IMR-90 (cell line): ENCODE data around the gene PRKRA. TPM values are rescaled to one million over a fixed set of nuclear protein-coding genes. Genes with fewer than 3 reads are reported as not detected.

Source experiments
- ATAC-seq: fragments of 200-7000 bp; cut with Tn5 transposase; 2 replicates; pipeline ENCODE4 v1.9.1; 2020; ENCODE audit warnings: low read depth, mild to moderate bottlenecking, moderate library complexity
- BruUV-seq: library from RNA; stranded (reverse); fragments of 400-500 nt; replicated peaks from 2 replicates; lab custom pipeline; 2021; lab: Mats Ljungman, UMichigan
- CTCF ChIA-PET: fragments of 300-600 bp; formaldehyde crosslinking; extraction: SDS; loops from one replicate; lab custom pipeline; 2021; ENCODE audit warnings: antibody characterized with exemption; lab: Yijun Ruan, JAX
- POLR2A ChIA-PET: fragments of 300-600 bp; sonication (Branson Sonifier 250); formaldehyde crosslinking; loops from one replicate; lab custom pipeline; 2022; ENCODE audit warnings: antibody characterized with exemption; ENCODE audit not compliant: unreplicated experiment; lab: Charles Lee
- DNase-seq: peaks from one replicate; pipeline ENCODE4 v3.0.0; 2013
- H2AFZ ChIP-seq: replicated peaks from 2 replicates; pipeline ENCODE3; 2013; ENCODE audit warnings: low read length, mild to moderate bottlenecking; ENCODE audit not compliant: poor library complexity
- H2AK5ac ChIP-seq: 2 replicates; pipeline ENCODE4 v1.6.1; 2013; ENCODE audit warnings: low read depth, low read length, inconsistent platforms
- H2AK9ac ChIP-seq: replicated peaks from 2 replicates; pipeline ENCODE3; 2013; ENCODE audit warnings: mild to moderate bottlenecking, low read depth, low read length, moderate library complexity; ENCODE audit not compliant: poor library complexity
- H2BK120ac ChIP-seq: 2 replicates; pipeline ENCODE4 v1.6.1; 2013; ENCODE audit warnings: low read depth, low read length, inconsistent platforms
- H2BK15ac ChIP-seq: 3 replicates; pipeline ENCODE4 v1.6.1; 2013; ENCODE audit warnings: low read depth, low read length, inconsistent platforms
- H2BK20ac ChIP-seq: 2 replicates; pipeline ENCODE4 v1.6.1; 2013; ENCODE audit warnings: low read depth, mild to moderate bottlenecking, inconsistent platforms, low read length, moderate library complexity
- H2BK5ac ChIP-seq: 2 replicates; pipeline ENCODE4 v1.6.1; 2013; ENCODE audit warnings: mild to moderate bottlenecking, low read depth, low read length, inconsistent platforms; ENCODE audit not compliant: poor library complexity, severe bottlenecking
- H3K14ac ChIP-seq: replicated peaks from 2 replicates; pipeline ENCODE4 v1.6.1; 2013; ENCODE audit warnings: low read depth, low read length, inconsistent platforms
- H3K18ac ChIP-seq: 2 replicates; pipeline ENCODE4 v1.6.1; 2013; ENCODE audit warnings: low read depth, low read length, control low read depth
- H3K23ac ChIP-seq: 2 replicates; pipeline ENCODE4 v1.6.1; 2013; ENCODE audit warnings: low read depth, low read length, inconsistent platforms
- H3K27ac ChIP-seq: 2 replicates; pipeline ENCODE4 v1.5.1; 2013; ENCODE audit warnings: mild to moderate bottlenecking, control low read depth, low read length; ENCODE audit not compliant: insufficient read depth
- H3K27me3 ChIP-seq: 2 replicates; pipeline ENCODE4 v1.6.1; 2013; ENCODE audit warnings: low read length; ENCODE audit not compliant: control insufficient read depth, insufficient read depth
- H3K36me3 ChIP-seq: 2 replicates; pipeline ENCODE4 v1.6.1; 2013; ENCODE audit warnings: low read length, mixed read lengths; ENCODE audit not compliant: control insufficient read depth, insufficient read depth
- H3K4ac ChIP-seq: 2 replicates; pipeline ENCODE4 v1.6.1; 2013; ENCODE audit warnings: low read depth, low read length, inconsistent platforms
- H3K4me1 ChIP-seq: 2 replicates; pipeline ENCODE4 v1.6.1; 2013; ENCODE audit warnings: low read length, mixed read lengths; ENCODE audit not compliant: control insufficient read depth, insufficient read depth
- H3K4me2 ChIP-seq: 2 replicates; pipeline ENCODE4 v1.6.1; 2013; ENCODE audit warnings: low read depth, mild to moderate bottlenecking, control low read depth, low read length, moderate library complexity
- H3K4me3 ChIP-seq: 2 replicates; pipeline ENCODE4 v1.5.1; 2013; ENCODE audit warnings: low read depth, mild to moderate bottlenecking, control low read depth, low read length, moderate library complexity; ENCODE audit not compliant: insufficient read depth
- H3K56ac ChIP-seq: 2 replicates; pipeline ENCODE4 v1.6.1; 2013; ENCODE audit warnings: low read length, inconsistent platforms; ENCODE audit not compliant: insufficient read depth; ENCODE audit errors: extremely low read depth
- H3K79me1 ChIP-seq, 2 experiments: 2 replicates each; pipeline ENCODE4 v1.6.1; 2013; ENCODE audit warnings: low read length in 2 of 2, inconsistent platforms in 1 of 2, low read depth in 1 of 2
- H3K9ac ChIP-seq: 2 replicates; pipeline ENCODE4 v1.6.1; 2013; ENCODE audit warnings: low read depth, low read length, control low read depth
- H3K9me1 ChIP-seq: 2 replicates; pipeline ENCODE4 v1.6.1; 2013; ENCODE audit warnings: low read length, inconsistent platforms; ENCODE audit not compliant: insufficient read depth
- H3K9me3 ChIP-seq: 2 replicates; pipeline ENCODE4 v1.6.1; 2013; ENCODE audit warnings: low read length; ENCODE audit not compliant: control insufficient read depth, insufficient read depth
- H4K20me1 ChIP-seq: 2 replicates; pipeline ENCODE4 v1.6.1; 2013; ENCODE audit warnings: low read length, inconsistent platforms; ENCODE audit not compliant: insufficient read depth
- H4K5ac ChIP-seq: 2 replicates; pipeline ENCODE4 v1.6.1; 2013; ENCODE audit warnings: mild to moderate bottlenecking, low read depth, low read length, control low read depth
- H4K8ac ChIP-seq, 2 experiments: 2 replicates each; pipeline ENCODE4 v1.6.1; 2013; ENCODE audit warnings: low read depth in 2 of 2, low read length in 2 of 2, control low read depth in 1 of 2, inconsistent platforms in 1 of 2
- H4K91ac ChIP-seq: 2 replicates; pipeline ENCODE4 v1.6.1; 2013; ENCODE audit warnings: low read depth, low read length, inconsistent platforms; ENCODE audit not compliant: insufficient read depth
- CEBPB ChIP-seq: IDR thresholded peaks from 2 replicates; pipeline ENCODE4 v1.6.1; 2012; ENCODE audit warnings: low read depth, low read length, improper control_type of control experiment
- WGBS, 2 experiments: methylation state at CpG; one replicate each; pipeline versions ENCODE4 v1.1.5 to v1.1.7; 2013; ENCODE audit warnings: missing lambda C conversion rate in 2 of 2; ENCODE audit not compliant: insufficient read length in 1 of 2; ENCODE audit errors: extremely low coverage in 2 of 2; 5-methylcytosine and 5-hydroxymethylcytosine counted together
- dilution Hi-C: fragments of 300-500 bp; cut with HindIII; formaldehyde crosslinking; loops from one replicate; pipeline ENCODE4 v1.14.3; 2018; ENCODE audit warnings: low sequenced_read_pairs; ENCODE audit not compliant: unreplicated experiment
- in situ Hi-C: fragments of 300-500 bp; cut with MboI; formaldehyde crosslinking; loops from 3 replicates; pipeline ENCODE4 v1.14.3; 2019; ENCODE audit warnings: low sequenced_read_pairs, inconsistent platforms, mixed read lengths
- intact Hi-C: fragments of 100-400 bp; cut with micrococcal nuclease; formaldehyde crosslinking; loops from 2 replicates; pipeline ENCODE4 v1.10.0; 2022
- polyA plus RNA-seq, 3 experiments: library from polyadenylated mRNA; depleted of rRNA; stranded (reverse); fragments of >200 nt; gene quantifications; 2 replicates each; pipeline ENCODE4 v1.2.3, GENCODE V29; 2012; ENCODE audit warnings: low replicate concordance in 1 of 3
- total RNA-seq: library from RNA; depleted of rRNA; stranded (reverse); fragments of >200 nt; gene quantifications from 2 replicates; pipeline ENCODE4 v1.2.3, GENCODE V29; 2012
- TF ChIP-seq, protein P1 (sequence below): conservative IDR thresholded peaks from 2 replicates; pipeline ENCODE4 v1.5.1; 2012; ENCODE audit warnings: mild to moderate bottlenecking, low read depth, low read length, improper control_type of control experiment

PRKRA gene
- total and polyA plus RNA-seq, 2 of the 4 experiments (the other 2 are of a cell fraction), result 39.5 to 53.6 TPM

- peak overlapping the region; percentile 18 for H2AFZ ChIP-seq
- intact Hi-C loops (no loop called here), dilution Hi-C loops (no loop called here), in situ Hi-C loops (no loop called here)
- ChIA-PET CTCF (no interaction called here), POLR2A (interaction anchor here (0.5 kb wide), 1 partner anchor 101 kb away, joined by 4 read pairs; no protein-coding TSS in a partner anchor)
- no peaks in the 10 kb centered on the region for H3K36me3 ChIP-seq
- no TSS peak for BruUV-seq
- no peak overlapping the region for H2BK20ac ChIP-seq
- TF ChIP-seq, protein P1, sequence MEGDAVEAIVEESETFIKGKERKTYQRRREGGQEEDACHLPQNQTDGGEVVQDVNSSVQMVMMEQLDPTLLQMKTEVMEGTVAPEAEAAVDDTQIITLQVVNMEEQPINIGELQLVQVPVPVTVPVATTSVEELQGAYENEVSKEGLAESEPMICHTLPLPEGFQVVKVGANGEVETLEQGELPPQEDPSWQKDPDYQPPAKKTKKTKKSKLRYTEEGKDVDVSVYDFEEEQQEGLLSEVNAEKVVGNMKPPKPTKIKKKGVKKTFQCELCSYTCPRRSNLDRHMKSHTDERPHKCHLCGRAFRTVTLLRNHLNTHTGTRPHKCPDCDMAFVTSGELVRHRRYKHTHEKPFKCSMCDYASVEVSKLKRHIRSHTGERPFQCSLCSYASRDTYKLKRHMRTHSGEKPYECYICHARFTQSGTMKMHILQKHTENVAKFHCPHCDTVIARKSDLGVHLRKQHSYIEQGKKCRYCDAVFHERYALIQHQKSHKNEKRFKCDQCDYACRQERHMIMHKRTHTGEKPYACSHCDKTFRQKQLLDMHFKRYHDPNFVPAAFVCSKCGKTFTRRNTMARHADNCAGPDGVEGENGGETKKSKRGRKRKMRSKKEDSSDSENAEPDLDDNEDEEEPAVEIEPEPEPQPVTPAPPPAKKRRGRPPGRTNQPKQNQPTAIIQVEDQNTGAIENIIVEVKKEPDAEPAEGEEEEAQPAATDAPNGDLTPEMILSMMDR, result no peak
- TF ChIP-seq CEBPB, result peak; percentile 45; the same call in 1 of the 2 replicates
- H3K56ac ChIP-seq, result no peak overlapping the region
- no peaks in the 10 kb centered on the region for H3K79me1 ChIP-seq
- 0 out of 2 replicates have a peak overlapping the region, but pooled peaks have one; percentile 4 for H4K5ac ChIP-seq
- peaks cover 6% of the 10 kb centered on the region for H3K9me1 ChIP-seq
- H2AK5ac ChIP-seq, result no peak overlapping the region
- no peak overlapping the region for H3K4ac ChIP-seq
- no peak overlapping the region for H3K4me3 ChIP-seq
- H3K4me2 ChIP-seq, result peak overlapping the region; percentile 62; the same call in 1 of the 2 replicates
- peak; percentile 83 for ATAC-seq
- H2BK5ac ChIP-seq, result peak overlapping the region; percentile 70
- WGBS, 2 experiments, result no CpG with 5 or more reads among the region's 4 CpGs
- H3K9ac ChIP-seq, result no peak overlapping the region
- H3K9me3 ChIP-seq, result no peaks in the 10 kb centered on the region
- peak overlapping the region; percentile 58; the same call in 1 of the 2 replicates for H3K27ac ChIP-seq
- DNase-seq, result peak; percentile 68
- H3K18ac ChIP-seq, result peak overlapping the region; percentile 17; the same call in 1 of the 2 replicates
- H3K27me3 ChIP-seq, result no peaks in the 10 kb centered on the region
- H3K4me1 ChIP-seq, result peaks cover 8% of the 10 kb centered on the region
- 0 out of 2 replicates have a peak overlapping the region, but pooled peaks have one; percentile 12 for H2BK120ac ChIP-seq
- no peak overlapping the region for H2AK9ac ChIP-seq
- H4K20me1 ChIP-seq, result no peaks in the 10 kb centered on the region
- H3K14ac ChIP-seq, result 0 out of 2 replicates have a peak overlapping the region, but pooled peaks have one; percentile 63
- H3K23ac ChIP-seq, result no peak overlapping the region
- H2BK15ac ChIP-seq, result no peak overlapping the region
- H4K8ac ChIP-seq, result 0 out of 4 replicates have a peak overlapping the region, but pooled peaks of 1 of the 2 experiments have one; percentile 67
- H4K91ac ChIP-seq, result no peak overlapping the region
Observed at GRCh38 chr2:178385595-178386148, 65.3 kb downstream of the PRKRA start.
